ENCODE measurements around the gene KLHL15.
"Not testable (repeated sequence)": the region's sequence is repeated elsewhere in the genome, so short reads cannot be mapped to it uniquely, and the experiment has no call there.

The KLHL15 gene

GRCh38 chrX:24017674-24018073, 9.3 kb downstream of the KLHL15 start:
- DNase-seq = no peak

- DNase-seq = no peak
Observed at GRCh38 chrX:24014388-24015018, 12.5 kb downstream of the KLHL15 start.

GRCh38 chrX:24012266-24012665, 14.7 kb downstream of the KLHL15 start:
- DNase-seq = no peak

GRCh38 chrX:24005867-24006266, 21.1 kb downstream of the KLHL15 start:
- DNase-seq = no peak

- no peak for DNase-seq
Observed at GRCh38 chrX:24005028-24005427, 22.0 kb downstream of the KLHL15 start.

GRCh38 chrX:24002792-24003191, 24.2 kb downstream of the KLHL15 start:
- DNase-seq = no peak

- DNase-seq = no peak
Observed at GRCh38 chrX:24002167-24002566, 24.8 kb downstream of the KLHL15 start.

GRCh38 chrX:23999671-24000070, 27.3 kb downstream of the KLHL15 start:
- no peak for DNase-seq

GRCh38 chrX:23993012-23993633, 33.9 kb downstream of the KLHL15 start:
- DNase-seq = no peak

GRCh38 chrX:23992431-23992830, 34.6 kb downstream of the KLHL15 start:
- no peak for DNase-seq

- no peak for DNase-seq
Observed at GRCh38 chrX:23990455-23990854, 36.5 kb downstream of the KLHL15 start.

- no peak for DNase-seq
Observed at GRCh38 chrX:23989689-23990088, 37.3 kb downstream of the KLHL15 start.

- DNase-seq = no peak
Observed at GRCh38 chrX:23982891-23983290, 44.1 kb downstream of the KLHL15 start.

GRCh38 chrX:23981711-23982110, 45.3 kb downstream of the KLHL15 start:
- DNase-seq = no peak

- no peak for DNase-seq
Observed at GRCh38 chrX:23981222-23981621, 45.8 kb downstream of the KLHL15 start.

- DNase-seq = no peak
Observed at GRCh38 chrX:23980011-23980441, 47.0 kb downstream of the KLHL15 start.

GRCh38 chrX:23978491-23978890, 48.5 kb downstream of the KLHL15 start:
- no peak for DNase-seq

GRCh38 chrX:23965630-23966029, 61.4 kb downstream of the KLHL15 start:
- DNase-seq = not testable (repeated sequence)

GRCh38 chrX:23964191-23964590, 62.8 kb downstream of the KLHL15 start:
- DNase-seq = no peak

- DNase-seq = no peak
Observed at GRCh38 chrX:23959781-23960180, 67.2 kb downstream of the KLHL15 start.

GRCh38 chrX:23954396-23954795, 72.6 kb downstream of the KLHL15 start:
- no peak for DNase-seq

GRCh38 chrX:23953908-23954269, 73.1 kb downstream of the KLHL15 start:
- peak in 1 of 4 experiments; percentile 1 for DNase-seq

- peak in 2 of 4 experiments; percentile 0 to 1 for DNase-seq
Observed at GRCh38 chrX:23952984-23953907, 73.7 kb downstream of the KLHL15 start.

- DNase-seq = no peak
Observed at GRCh38 chrX:23952391-23952790, 74.6 kb downstream of the KLHL15 start.
